HL-60/S4 treated with phorbol 12-myristate 13-acetate at 8.2 ng/mL for 4 days and 3 days (cell line): ENCODE data around the gene RNF182.
"Not testable (repeated sequence)": the region's sequence is repeated elsewhere in the genome, so short reads cannot be mapped to it uniquely, and the experiment has no call there.

Experiments used
- in situ Hi-C: fragments of 300-500 bp; cut with MboI; formaldehyde crosslinking; loops from 2 replicates; pipeline ENCODE4 v1.15.0; 2022; ENCODE audit warnings: low sequenced_read_pairs

RNF182 gene

GRCh38 chr6:13946506-13946905 is 21.8 kb downstream of the RNF182 start:
- in situ Hi-C loops: no loop called here

- in situ Hi-C loops: no loop called here
Measured at GRCh38 chr6:13947611-13948178, 22.9 kb downstream of the RNF182 start.

GRCh38 chr6:13952101-13952500 is 27.3 kb downstream of the RNF182 start:
- in situ Hi-C loops: no loop called here

- in situ Hi-C loops: no loop called here
Measured at GRCh38 chr6:13953061-13953705, 28.4 kb downstream of the RNF182 start.

- in situ Hi-C loops: no loop called here
Measured at GRCh38 chr6:13965582-13966127, 40.9 kb downstream of the RNF182 start.

- in situ Hi-C loops: no loop called here
Measured at GRCh38 chr6:13971303-13971702, 46.6 kb downstream of the RNF182 start.

- in situ Hi-C loops: not testable (repeated sequence)
Measured at GRCh38 chr6:13972602-13973001, 47.9 kb downstream of the RNF182 start.

- in situ Hi-C loops: not testable (repeated sequence)
Measured at GRCh38 chr6:13973422-13973821, 48.7 kb downstream of the RNF182 start.

- in situ Hi-C loops: no loop called here
Measured at GRCh38 chr6:13978102-13978640, 53.4 kb downstream of the RNF182 start.

- in situ Hi-C loops: no loop called here
Measured at GRCh38 chr6:13978787-13979186, 54.0 kb downstream of the RNF182 start.

- in situ Hi-C loops: no loop called here
Measured at GRCh38 chr6:13979284-13980171, 54.8 kb downstream of the RNF182 start.

- in situ Hi-C loops: no loop called here
Measured at GRCh38 chr6:13980534-13980933, 55.8 kb downstream of the RNF182 start.

GRCh38 chr6:13985663-13986325 is 61.0 kb downstream of the RNF182 start:
- in situ Hi-C loops: no loop called here

GRCh38 chr6:13986700-13987399 is 62.1 kb downstream of the RNF182 start:
- in situ Hi-C loops: no loop called here

GRCh38 chr6:13987400-13987865 is 62.7 kb downstream of the RNF182 start:
- in situ Hi-C loops: no loop called here

- in situ Hi-C loops: no loop called here
Measured at GRCh38 chr6:13988049-13988738, 63.4 kb downstream of the RNF182 start.

- in situ Hi-C loops: no loop called here
Measured at GRCh38 chr6:13988908-13989307, 64.2 kb downstream of the RNF182 start.

GRCh38 chr6:13989496-13990144 is 64.9 kb downstream of the RNF182 start:
- in situ Hi-C loops: no loop called here

- in situ Hi-C loops: no loop called here
Measured at GRCh38 chr6:13990796-13991195, 66.0 kb downstream of the RNF182 start.
